Measurements from ENCODE around the gene SYVN1. TPM values are rescaled to one million over a fixed set of nuclear protein-coding genes. Genes with fewer than 3 reads are reported as not detected.

SYVN1 gene
- total and polyA plus RNA-seq, 10 of the 15 experiments (the other 5 are each of a cell fraction or from before 2014, with no cell fraction given) = 0.79 to 63.6 (median 20.1) TPM

- TF ChIP-seq SMC3 (IDR thresholded peaks at IDR 0.05; ENCODE audit: borderline replicate concordance, low read length) (peak; percentile 83), YY1 (IDR thresholded peaks at IDR 0.05; ENCODE audit: low read depth, low read length) (peak; percentile 64), TARDBP (IDR thresholded peaks at IDR 0.05; ENCODE audit: borderline replicate concordance) (no peak), ELK1 (IDR thresholded peaks at IDR 0.05; ENCODE audit: low read depth, low read length) (no peak), IKZF1 (conservative IDR thresholded peaks at IDR 0.05) (no peak; the same call in 1 of the 2 replicates), MTA2 (IDR thresholded peaks at IDR 0.05; ENCODE audit: low read depth) (no peak), CREB1 (IDR thresholded peaks at IDR 0.05; ENCODE audit: low read depth) (0 out of 2 replicates have a peak, but pooled peaks have one; percentile 24), ZNF687 (IDR thresholded peaks at IDR 0.05) (no peak), RAD21 (IDR thresholded peaks at IDR 0.05; ENCODE audit: insufficient read depth, low read depth, low read length) (peak; percentile 70), IRF3 (IDR thresholded peaks at IDR 0.05) (no peak), ZNF217 (IDR thresholded peaks at IDR 0.05) (no peak), SREBF2 (IDR thresholded peaks at IDR 0.05; ENCODE audit: low read length) (no peak), LARP7 (IDR thresholded peaks at IDR 0.05) (no peak), HDGF (IDR thresholded peaks at IDR 0.05) (no peak)
Measured at GRCh38 chr11:65078151-65078550, 56.2 kb downstream of the SYVN1 start (continued).
